B cell (primary cell): ENCODE data around the gene HOXB6. TPM values are rescaled to one million over a fixed set of nuclear protein-coding genes. Genes with fewer than 3 reads are reported as not detected.

Experiments used
- ATAC-seq: fragments of 200-7000 bp; cut with Tn5 transposase; one replicate; pipeline ENCODE4 v1.10.0; 2021; ENCODE audit warnings: low read depth, mild to moderate bottlenecking, moderate number of reproducible peaks, moderate library complexity
- CTCF ChIA-PET: fragments of 350-600 bp; sonication (Branson Sonifier 250); formaldehyde crosslinking; loops from one replicate; lab custom pipeline; 2021; ENCODE audit warnings: antibody characterized with exemption, inconsistent platforms; lab: Charles Lee
- POLR2A ChIA-PET: fragments of 350-600 bp; sonication (Branson Sonifier 250); formaldehyde crosslinking; loops from one replicate; lab custom pipeline; 2021; ENCODE audit warnings: antibody characterized with exemption; lab: Charles Lee
- DNase-seq: peaks from one replicate; pipeline ENCODE4 v3.0.0; 2013
- H2AFZ ChIP-seq: 2 replicates; pipeline ENCODE4 v1.6.1; 2012; ENCODE audit warnings: mild to moderate bottlenecking, low read depth, low read length; ENCODE audit not compliant: insufficient read depth, poor library complexity, severe bottlenecking
- H3K27ac ChIP-seq, 2 donors: 1 replicate in 1 of 2; 2 replicates in 1 of 2; pipeline ENCODE4 v1.5.1; 2012 to 2013; ENCODE audit warnings: low read length in 2 of 2, mild to moderate bottlenecking in 2 of 2, moderate library complexity in 1 of 2
- H3K27me3 ChIP-seq, 4 experiments: fragments of 200-600 bp in 1 of 4; sonication (generic) in 1 of 4; replicated peaks in 1 of 4; 1 replicate in 2 of 4; 2 replicates in 2 of 4; pipeline versions ENCODE4 v1.6.1 to v1.7.0; 2013 to 2016; ENCODE audit warnings: low read length in 3 of 4, mild to moderate bottlenecking in 2 of 4, mixed read lengths in 1 of 4, moderate library complexity in 1 of 4; ENCODE audit not compliant: insufficient read depth in 4 of 4, control insufficient read depth in 3 of 4; ENCODE audit errors: control extremely low read depth in 1 of 4
- H3K36me3 ChIP-seq, 2 experiments: replicated peaks in 1 of 2; 1 replicate in 1 of 2; 2 replicates in 1 of 2; pipeline versions ENCODE4 v1.6.1 to v1.7.1; 2013; ENCODE audit warnings: low read length in 1 of 2; ENCODE audit not compliant: insufficient read depth in 2 of 2, control insufficient read depth in 1 of 2; ENCODE audit errors: control extremely low read depth in 1 of 2, extremely low read depth in 1 of 2
- H3K4me1 ChIP-seq, 2 donors: fragments of 200-600 bp in 1 of 2; sonication (generic) in 1 of 2; 1 replicate in 1 of 2; 2 replicates in 1 of 2; pipeline versions ENCODE4 v1.5.1 to v1.6.1; 2013 to 2017; ENCODE audit warnings: low read length in 2 of 2; ENCODE audit not compliant: control insufficient read depth in 2 of 2, insufficient read depth in 2 of 2
- H3K4me2 ChIP-seq: replicated peaks from 2 replicates; pipeline ENCODE3; 2012; ENCODE audit warnings: mild to moderate bottlenecking, low read depth, low read length; ENCODE audit not compliant: poor library complexity, severe bottlenecking
- H3K4me3 ChIP-seq, 5 experiments: fragments of 200-600 bp in 1 of 5; sonication (generic) in 1 of 5; 1 replicate in 3 of 5; 2 replicates in 2 of 5; pipeline versions ENCODE4 v1.5.1 to v1.7.0; 2011 to 2016; ENCODE audit warnings: low read length in 4 of 5, mild to moderate bottlenecking in 4 of 5, low read depth in 2 of 5, control low read depth in 1 of 5, moderate library complexity in 1 of 5; ENCODE audit not compliant: insufficient read depth in 1 of 5; ENCODE audit errors: control extremely low read depth in 1 of 5, extremely low read depth in 1 of 5
- H3K79me2 ChIP-seq: fragments of 200-600 bp; sonication (generic); one replicate; pipeline ENCODE4 v1.6.0; 2016; ENCODE audit warnings: low read length; ENCODE audit not compliant: control insufficient read depth, insufficient read depth
- H3K9ac ChIP-seq: fragments of 200-600 bp; sonication (generic); 2 replicates; pipeline ENCODE4 v1.6.1; 2017; ENCODE audit warnings: mild to moderate bottlenecking, low read length, moderate library complexity
- H3K9me3 ChIP-seq, 3 donors: one replicate each; pipeline versions ENCODE4 v1.6.1 to v1.7.1; 2013; ENCODE audit warnings: low read length in 2 of 3; ENCODE audit not compliant: control insufficient read depth in 2 of 3, insufficient read depth in 1 of 3; ENCODE audit errors: control extremely low read depth in 1 of 3
- H4K20me1 ChIP-seq: 2 replicates; pipeline ENCODE4 v1.6.0; 2012; ENCODE audit warnings: mild to moderate bottlenecking, low read length; ENCODE audit not compliant: insufficient read depth, control insufficient read depth, poor library complexity, severe bottlenecking
- H3K27ac Mint-ChIP-seq: one replicate; pipeline ENCODE4 v1.8.0; 2021; ENCODE audit warnings: mixed read lengths
- H3K27me3 Mint-ChIP-seq: one replicate; pipeline ENCODE4 v1.8.0; 2021; ENCODE audit warnings: mixed read lengths
- H3K4me1 Mint-ChIP-seq: one replicate; pipeline ENCODE4 v1.8.0; 2021; ENCODE audit warnings: mixed read lengths
- H3K4me3 Mint-ChIP-seq: one replicate; pipeline ENCODE4 v1.8.0; 2021; ENCODE audit warnings: mixed read lengths
- H3K9me3 Mint-ChIP-seq: one replicate; pipeline ENCODE4 v1.8.0; 2022; ENCODE audit warnings: mixed read lengths; ENCODE audit not compliant: insufficient read depth
- EZH2 ChIP-seq: IDR thresholded peaks from 2 replicates; pipeline ENCODE4 v1.6.1; 2012; ENCODE audit warnings: borderline replicate concordance, low read depth, mild to moderate bottlenecking, moderate library complexity, low read length; ENCODE audit not compliant: insufficient read depth, poor library complexity, severe bottlenecking
- WGBS: methylation state at CpG from one replicate; pipeline ENCODE4 v1.1.5; 2013; ENCODE audit warnings: missing lambda C conversion rate; ENCODE audit not compliant: insufficient coverage; 5-methylcytosine and 5-hydroxymethylcytosine counted together
- intact Hi-C: fragments of 100-400 bp; cut with micrococcal nuclease; formaldehyde crosslinking; loops from one replicate; pipeline ENCODE4 v1.10.0; 2022
- polyA plus RNA-seq: library from polyadenylated mRNA; depleted of rRNA; stranded (reverse); fragments of >200 nt; gene quantifications from 2 replicates; pipeline ENCODE4 v1.2.3, GENCODE V29; 2012
- total RNA-seq, 2 donors: library from RNA; stranded (reverse); fragments of 120-200 nt in 1 of 2; gene quantifications; 1 replicate in 1 of 2; 2 replicates in 1 of 2; pipeline versions ENCODE4 v1.2.3 to v1.2.4, GENCODE V29; 2013 to 2022
- TF ChIP-seq, protein P1 (sequence below): fragments of 200-600 bp; IDR thresholded peaks from one replicate; pipeline ENCODE4 v1.8.0; 2022; ENCODE audit warnings: antibody characterized with exemption, mild to moderate bottlenecking

HOXB6 gene
- total and polyA plus RNA-seq, 2 donors (not counting 1 experiment from before 2014, with no cell fraction given) = 0.10 TPM; not detected in 1

DNA sequence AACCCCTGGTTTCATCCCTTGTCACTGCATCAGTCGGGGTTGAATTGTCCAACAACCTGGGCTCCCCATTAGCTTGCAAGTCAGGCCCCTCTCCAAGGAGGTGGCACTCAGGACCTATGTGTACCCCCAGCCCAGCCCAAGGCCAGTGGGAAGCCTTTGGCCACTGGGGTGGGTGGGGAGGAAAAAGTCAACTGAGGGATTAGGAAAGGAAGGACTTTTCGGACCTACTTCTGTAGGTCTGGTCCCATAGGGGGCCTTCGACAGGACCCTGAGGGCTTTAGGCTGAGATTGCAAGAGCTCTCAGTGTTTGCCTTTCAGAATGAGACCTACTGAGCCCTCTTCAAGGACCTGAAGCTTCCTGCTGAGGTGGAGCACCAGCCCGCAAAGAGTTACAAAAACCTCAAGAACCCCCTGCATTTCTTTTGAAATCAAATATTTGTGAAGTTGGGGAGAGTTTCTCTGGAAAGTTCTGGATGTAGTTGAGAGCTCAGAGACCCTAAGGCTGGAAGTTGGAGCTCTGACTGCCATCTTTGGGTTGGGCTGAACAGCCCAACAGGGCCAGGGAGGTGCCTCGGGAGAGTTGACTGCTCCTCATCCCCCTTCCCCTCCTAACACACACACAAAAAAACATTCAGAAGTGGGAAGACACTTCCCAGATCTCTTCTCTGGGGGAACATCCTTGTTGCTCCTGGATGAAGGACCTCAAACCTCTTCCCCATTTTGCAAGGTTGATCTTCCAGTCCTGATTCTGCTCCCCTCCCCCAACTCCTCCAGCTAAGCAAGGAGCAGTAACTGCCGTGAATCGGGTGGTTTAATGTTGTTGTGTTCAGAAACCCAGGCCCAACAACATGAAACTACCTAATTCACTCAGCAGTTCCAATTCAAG lies 27.1 kb upstream of the HOXB6 start:
- intact Hi-C loops = no loop called here
- ChIA-PET POLR2A (no interaction called here), CTCF (interaction anchor here (0.5 to 2.2 kb wide), 7 partner anchors 9 to 274 kb away, joined by 3 to 6 read pairs (median 4); partner anchors contain the start of gene HOXB8)
- H3K4me1 Mint-ChIP-seq = peaks cover 13% of the 10 kb centered on the region
- Histone ChIP-seq H3K4me1 (peaks cover 22 to 37% of the 10 kb centered on the region in 2 donors), H3K9ac (no peak overlapping the region), H3K79me2 (no peaks in the 10 kb centered on the region), H3K36me3 (no peaks in the 10 kb centered on the region), H4K20me1 (no peaks in the 10 kb centered on the region), H2AFZ (no peak overlapping the region), H3K27ac (no peak overlapping the region), H3K9me3 (peaks cover 0 to 15% (median 0%) of the 10 kb centered on the region in 3 donors), H3K4me2 (no peak overlapping the region), H3K4me3 (no peak overlapping the region), H3K27me3 (peaks cover 0 to 98% (median 77%) of the 10 kb centered on the region in 4 experiments)
- no peak overlapping the region for H3K27ac Mint-ChIP-seq
- no peaks in the 10 kb centered on the region for H3K9me3 Mint-ChIP-seq
- TF ChIP-seq, protein P1, sequence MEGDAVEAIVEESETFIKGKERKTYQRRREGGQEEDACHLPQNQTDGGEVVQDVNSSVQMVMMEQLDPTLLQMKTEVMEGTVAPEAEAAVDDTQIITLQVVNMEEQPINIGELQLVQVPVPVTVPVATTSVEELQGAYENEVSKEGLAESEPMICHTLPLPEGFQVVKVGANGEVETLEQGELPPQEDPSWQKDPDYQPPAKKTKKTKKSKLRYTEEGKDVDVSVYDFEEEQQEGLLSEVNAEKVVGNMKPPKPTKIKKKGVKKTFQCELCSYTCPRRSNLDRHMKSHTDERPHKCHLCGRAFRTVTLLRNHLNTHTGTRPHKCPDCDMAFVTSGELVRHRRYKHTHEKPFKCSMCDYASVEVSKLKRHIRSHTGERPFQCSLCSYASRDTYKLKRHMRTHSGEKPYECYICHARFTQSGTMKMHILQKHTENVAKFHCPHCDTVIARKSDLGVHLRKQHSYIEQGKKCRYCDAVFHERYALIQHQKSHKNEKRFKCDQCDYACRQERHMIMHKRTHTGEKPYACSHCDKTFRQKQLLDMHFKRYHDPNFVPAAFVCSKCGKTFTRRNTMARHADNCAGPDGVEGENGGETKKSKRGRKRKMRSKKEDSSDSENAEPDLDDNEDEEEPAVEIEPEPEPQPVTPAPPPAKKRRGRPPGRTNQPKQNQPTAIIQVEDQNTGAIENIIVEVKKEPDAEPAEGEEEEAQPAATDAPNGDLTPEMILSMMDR = no peak
- no peak for TF ChIP-seq EZH2
- peaks cover 90% of the 10 kb centered on the region for H3K27me3 Mint-ChIP-seq
- ATAC-seq = no peak
- no peak for DNase-seq
- WGBS = 90% methylated on average over 3 of the region's 7 CpGs
- no peak overlapping the region for H3K4me3 Mint-ChIP-seq
